SHP77 (cell line): ENCODE results near the gene GAS2.
"Not testable (repeated sequence)": the region's sequence is repeated elsewhere in the genome, so short reads cannot be mapped to it uniquely, and the experiment has no call there.

Experiments used
- DNase-seq, 2 experiments: peaks; one replicate each; lab custom pipeline; 2025; lab: John Stamatoyannopoulos, UW

The GAS2 gene

GRCh38 chr11:22666325-22666687 lies at the start of gene GAS2:
TSS of gene GAS2 (plus strand) at chr11:22666611. CDS start at chr11:22674870, 8,259 bp downstream.
- no peak for DNase-seq

GRCh38 chr11:22617868-22618267 lies 48.5 kb upstream of the GAS2 start:
- no peak for DNase-seq

- peak; percentile 22 to 52 for DNase-seq
Observed at GRCh38 chr11:22624742-22625447, 41.5 kb upstream of the GAS2 start.

DNA sequence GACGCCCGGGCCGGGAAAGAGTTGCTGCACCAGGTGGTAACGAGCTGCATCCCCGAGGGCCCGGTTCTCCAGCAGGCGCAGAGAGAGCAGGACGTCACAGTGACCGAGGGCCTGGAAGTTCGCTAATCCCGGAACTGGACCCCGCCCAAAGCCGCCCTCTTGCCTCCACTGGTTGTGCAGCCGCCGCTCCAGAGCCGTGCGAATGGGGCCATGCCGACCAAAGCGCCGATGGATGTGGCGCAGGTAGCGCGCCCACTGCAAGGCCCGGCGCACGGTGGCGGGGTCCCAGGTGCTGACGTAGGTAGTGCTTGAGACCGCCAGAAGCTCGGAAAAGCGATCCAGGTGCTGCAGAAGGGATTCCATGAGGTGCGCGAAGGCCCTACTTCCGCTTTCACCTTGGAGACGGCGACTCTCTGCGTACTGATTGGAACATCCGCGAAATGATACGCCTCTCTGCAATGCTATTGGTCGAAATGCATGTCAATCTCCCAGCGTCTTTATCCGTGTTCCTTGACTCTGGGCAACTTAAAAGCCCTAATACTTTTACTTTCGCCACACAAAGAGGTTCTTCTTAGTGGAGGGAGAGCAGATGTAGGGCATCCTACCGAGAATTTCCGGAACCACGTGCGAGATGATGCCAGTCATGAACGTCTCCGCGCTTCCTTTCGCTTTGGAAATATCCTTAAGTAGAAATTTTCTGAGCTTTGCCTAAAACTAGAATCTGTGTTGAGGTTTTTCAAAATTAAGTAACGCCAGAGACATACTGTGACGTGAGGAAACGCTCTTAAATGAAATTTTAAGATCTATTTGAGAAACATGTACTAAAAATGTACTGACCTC lies 40.7 kb upstream of the GAS2 start, which contains the start of gene FANCF:
Gene FANCF (minus strand): TSS at position 376 of the 840 bp plus-strand sequence. CDS start 13 bp downstream, at position 363.
- DNase-seq = peak; percentile 68 to 90

- no peak for DNase-seq
Observed at GRCh38 chr11:22626573-22627239, 39.7 kb upstream of the GAS2 start.

GRCh38 chr11:22627421-22627820 lies 39.0 kb upstream of the GAS2 start:
- no peak for DNase-seq

- no peak for DNase-seq
Observed at GRCh38 chr11:22633354-22633902, 33.0 kb upstream of the GAS2 start.

DNA sequence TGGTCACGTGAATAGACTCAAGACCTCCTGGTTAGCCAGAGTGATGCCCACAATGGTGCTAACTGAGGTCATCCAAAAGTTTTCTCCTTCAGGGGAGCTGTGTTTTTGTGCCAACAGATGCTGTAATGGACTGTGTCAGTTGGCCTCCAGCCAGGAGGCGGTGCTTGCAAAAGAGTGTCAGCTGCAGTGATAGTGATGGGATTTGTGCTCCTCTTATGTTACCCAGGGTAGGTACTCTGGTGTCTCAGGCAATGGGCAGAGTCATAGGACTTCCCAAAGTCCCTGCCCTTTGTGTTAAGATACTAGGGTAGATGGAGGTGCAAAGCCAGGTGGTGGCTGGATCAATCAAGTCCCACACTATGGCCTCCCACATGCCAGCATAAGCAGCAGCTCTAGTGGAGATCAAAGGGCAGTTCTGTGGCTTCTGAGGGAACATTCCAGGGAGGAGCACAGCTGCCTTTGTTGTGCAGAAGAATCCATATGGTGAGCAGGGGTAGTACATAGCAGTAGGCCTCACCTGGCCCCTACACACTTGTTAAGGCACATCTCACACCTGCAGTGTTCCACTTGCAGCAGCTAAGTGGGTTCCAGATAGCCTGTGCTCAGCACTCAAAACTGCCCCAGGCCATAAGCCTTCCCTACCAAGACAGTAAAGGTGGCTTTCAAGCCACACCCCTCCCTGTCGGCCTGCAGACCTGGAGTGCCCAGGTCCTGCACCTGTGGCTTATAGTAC lies 31.3 kb upstream of the GAS2 start:
- DNase-seq = peak in 1 of 2 experiments; percentile 21

DNA sequence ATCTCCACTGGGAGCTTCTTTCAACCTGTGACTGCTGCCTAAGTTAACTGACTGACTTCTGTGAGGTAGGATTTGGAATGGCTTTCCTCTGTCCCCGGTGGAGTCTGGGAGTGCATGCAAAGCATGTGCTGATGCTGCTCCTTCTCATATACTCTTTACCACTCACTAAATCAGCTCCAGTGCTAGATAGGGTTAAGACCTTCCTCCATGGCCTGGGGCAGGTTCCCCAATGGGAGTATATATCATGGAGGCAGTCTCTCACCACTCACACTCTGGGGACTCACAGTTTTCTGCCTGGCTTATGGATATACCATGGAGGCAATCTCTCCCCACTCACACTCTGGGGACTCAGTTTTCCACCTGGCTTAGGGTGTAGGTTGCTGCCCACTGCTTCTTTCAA lies 30.7 kb upstream of the GAS2 start:
- DNase-seq = no peak

GRCh38 chr11:22640862-22641261 lies 25.5 kb upstream of the GAS2 start:
- no peak for DNase-seq

DNA sequence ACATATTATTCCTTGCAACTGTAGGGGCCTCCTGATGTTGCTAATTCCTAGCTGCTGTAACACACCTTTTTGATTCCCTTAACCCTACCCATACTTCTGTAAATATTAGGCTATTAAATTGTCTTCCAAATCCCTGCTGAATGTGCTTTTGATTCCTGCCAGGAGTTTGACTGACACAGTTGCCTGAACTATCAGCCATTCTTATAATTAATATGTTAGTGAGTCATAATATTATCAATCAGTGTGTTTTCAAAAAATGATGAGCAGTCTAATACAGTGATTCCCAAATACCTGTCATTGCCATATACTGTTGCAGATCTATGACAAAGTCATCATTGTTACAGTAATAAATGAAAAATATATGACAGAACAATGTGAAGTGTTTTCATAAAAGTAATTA lies 24.9 kb upstream of the GAS2 start:
- no peak for DNase-seq

DNA sequence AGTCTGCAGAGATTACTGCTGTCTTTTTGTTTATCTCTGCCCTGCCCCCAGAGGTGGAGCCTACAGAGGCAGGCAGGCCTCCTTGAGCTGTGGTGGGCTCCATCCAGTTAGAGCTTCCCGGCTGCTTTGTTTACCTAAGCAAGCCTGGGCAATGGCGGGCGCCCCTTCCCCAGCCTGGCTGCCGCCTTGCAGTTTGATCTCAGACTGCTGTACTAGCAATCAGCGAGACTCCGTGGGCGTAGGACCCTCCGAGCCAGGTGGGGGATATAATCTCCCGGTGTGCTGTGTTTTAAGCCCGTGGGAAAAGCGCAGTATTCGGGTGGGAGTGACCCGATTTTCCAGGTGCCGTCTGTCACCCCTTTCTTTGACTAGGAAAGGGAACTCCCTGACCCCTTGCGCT lies 14.1 kb upstream of the GAS2 start:
- DNase-seq = not testable (repeated sequence)

DNA sequence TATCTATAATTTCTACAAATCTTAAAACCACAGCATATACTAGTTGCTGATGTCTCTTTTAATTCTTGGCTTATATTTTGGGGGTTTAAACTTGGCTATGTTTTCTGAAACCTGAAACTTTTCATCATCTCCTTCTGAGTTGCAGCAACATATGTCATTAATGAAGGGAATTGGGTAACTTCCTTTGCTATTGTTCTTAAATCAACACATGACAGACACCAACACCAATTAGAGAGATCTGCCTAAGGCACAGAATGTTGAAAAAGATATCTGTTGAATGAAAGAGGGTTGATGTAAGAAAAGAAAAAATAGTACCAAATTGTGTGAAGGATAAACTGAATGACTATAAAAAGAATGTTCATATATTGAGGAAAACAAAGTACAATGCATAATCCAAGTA lies 10.3 kb upstream of the GAS2 start:
- DNase-seq = no peak

- DNase-seq = no peak
Observed at GRCh38 chr11:22657101-22657694, 9.2 kb upstream of the GAS2 start.

DNA sequence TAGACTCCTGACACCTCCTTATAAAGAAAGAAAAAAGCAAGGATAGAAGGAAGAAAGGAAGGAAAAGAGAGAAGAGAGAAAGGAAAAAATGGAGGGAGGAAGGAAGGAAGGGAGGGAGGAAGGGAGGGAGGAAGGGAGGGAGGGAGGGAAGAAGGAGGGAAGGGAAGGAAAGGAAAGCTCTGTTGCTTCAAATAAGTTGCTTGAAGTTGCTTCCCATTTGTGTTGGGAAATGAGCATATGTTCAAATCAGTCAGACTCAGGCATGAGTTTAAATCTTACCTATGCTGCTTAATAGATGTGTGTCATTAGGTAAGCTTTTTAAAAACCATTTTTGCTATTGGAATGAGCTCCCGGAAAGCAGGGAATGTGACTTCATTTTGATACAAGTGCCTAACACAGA lies 6.6 kb upstream of the GAS2 start:
- DNase-seq = no peak

GRCh38 chr11:22666688-22667439 lies 453 bp downstream of the GAS2 start:
- peak in 1 of 2 experiments; percentile 22 for DNase-seq

DNA sequence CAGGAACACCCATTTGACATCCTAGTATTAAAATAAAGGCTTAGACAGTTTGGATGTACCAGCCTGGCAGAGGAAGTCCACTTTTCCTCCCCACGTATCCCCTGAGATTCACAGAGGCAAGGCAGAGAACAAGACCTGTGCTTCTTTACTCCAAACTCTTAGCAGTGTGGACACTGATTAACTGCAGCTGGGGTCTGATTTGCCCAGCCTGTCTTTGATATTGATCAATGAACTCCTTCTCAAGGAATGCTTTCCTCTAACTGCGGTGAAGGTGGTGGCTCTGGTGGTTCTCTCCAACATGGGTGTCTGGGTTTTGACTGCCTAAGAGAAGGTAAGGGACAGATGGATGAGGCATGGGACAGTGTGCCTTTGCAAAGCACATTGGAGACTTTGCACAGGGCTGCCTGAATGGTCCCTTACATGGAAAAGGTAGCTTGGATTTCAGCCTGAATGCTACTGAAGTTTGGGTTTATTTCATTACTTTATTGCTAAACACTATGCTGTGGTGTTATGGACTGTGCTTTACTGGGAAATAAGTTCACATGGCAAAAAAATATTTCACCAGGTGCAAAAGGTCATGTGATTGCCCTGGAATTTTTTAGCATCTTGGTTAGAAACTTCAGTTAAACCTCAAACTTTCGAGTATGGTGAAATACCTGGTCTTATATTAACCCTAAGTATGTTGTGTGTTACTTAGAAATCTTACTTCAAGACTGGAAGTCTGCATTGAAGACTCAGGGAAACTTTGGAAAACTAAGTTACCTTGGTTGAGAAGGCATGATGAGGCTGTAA lies 1.8 kb downstream of the GAS2 start:
- DNase-seq = no peak

- no peak for DNase-seq
Observed at GRCh38 chr11:22669368-22669767, 3.0 kb downstream of the GAS2 start.

DNA sequence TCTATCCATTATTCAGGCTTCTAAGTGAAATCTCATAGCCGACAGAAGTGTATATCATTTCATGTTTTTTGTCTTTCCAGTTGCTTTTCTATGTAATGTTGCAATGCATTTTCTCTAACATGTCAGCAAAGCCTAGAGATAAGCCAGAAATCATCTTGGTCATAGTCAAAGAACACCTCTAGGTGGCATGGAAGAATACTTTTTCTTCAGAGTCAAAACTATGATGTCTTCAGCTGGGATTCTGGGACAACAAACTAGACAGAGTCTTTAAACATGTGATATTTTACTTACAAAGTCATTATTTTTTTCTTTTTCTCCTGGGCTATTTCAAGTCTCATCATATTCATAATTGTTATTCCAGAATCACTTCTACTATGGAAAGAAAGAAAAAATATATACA lies 4.4 kb downstream of the GAS2 start:
- no peak for DNase-seq

- DNase-seq = no peak
Observed at GRCh38 chr11:22671751-22672150, 5.3 kb downstream of the GAS2 start.
